A549 (cell line): Measurements from ENCODE around the gene PRSS2.

Experiments used
- RCOR1 ChIP-seq: fragments of 150-350 bp; IDR thresholded peaks from 2 replicates; pipeline ENCODE4 v1.6.1; 2014; ENCODE audit warnings: antibody characterized with exemption, low read length, low read depth
- TF ChIP-seq, protein P1 (sequence below): fragments of >200 bp; sonication (Bioruptor Twin); formaldehyde crosslinking; IDR thresholded peaks from 3 replicates; pipeline ENCODE4 v1.5.1; 2016
- TF ChIP-seq, protein P2 (sequence below): fragments of 450-650 bp; IDR thresholded peaks from 2 replicates; pipeline ENCODE4 v1.6.1; 2014; ENCODE audit warnings: antibody characterized with exemption

DNA sequence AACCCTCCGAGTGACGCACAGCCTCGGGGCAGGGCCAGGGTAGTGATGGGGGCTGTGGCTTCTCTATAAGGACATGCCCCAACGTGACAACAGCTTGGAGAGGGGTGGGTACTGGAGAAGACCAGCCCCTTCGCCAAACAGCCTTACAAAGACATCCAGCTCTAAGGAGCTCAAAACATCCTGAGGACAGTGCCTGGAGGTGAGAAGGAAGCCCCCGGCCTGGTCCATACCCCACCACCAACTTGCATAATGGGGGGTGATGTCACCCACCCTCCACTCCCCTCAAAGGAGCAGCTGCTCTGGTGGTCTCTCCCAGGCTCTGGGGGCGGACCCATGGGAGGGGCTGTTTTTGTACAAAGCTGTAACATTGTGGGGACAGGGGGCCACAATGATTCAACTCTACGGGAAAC lies 15.1 kb downstream of the PRSS2 start:
- TF ChIP-seq RCOR1: no peak
- TF ChIP-seq, protein P1, sequence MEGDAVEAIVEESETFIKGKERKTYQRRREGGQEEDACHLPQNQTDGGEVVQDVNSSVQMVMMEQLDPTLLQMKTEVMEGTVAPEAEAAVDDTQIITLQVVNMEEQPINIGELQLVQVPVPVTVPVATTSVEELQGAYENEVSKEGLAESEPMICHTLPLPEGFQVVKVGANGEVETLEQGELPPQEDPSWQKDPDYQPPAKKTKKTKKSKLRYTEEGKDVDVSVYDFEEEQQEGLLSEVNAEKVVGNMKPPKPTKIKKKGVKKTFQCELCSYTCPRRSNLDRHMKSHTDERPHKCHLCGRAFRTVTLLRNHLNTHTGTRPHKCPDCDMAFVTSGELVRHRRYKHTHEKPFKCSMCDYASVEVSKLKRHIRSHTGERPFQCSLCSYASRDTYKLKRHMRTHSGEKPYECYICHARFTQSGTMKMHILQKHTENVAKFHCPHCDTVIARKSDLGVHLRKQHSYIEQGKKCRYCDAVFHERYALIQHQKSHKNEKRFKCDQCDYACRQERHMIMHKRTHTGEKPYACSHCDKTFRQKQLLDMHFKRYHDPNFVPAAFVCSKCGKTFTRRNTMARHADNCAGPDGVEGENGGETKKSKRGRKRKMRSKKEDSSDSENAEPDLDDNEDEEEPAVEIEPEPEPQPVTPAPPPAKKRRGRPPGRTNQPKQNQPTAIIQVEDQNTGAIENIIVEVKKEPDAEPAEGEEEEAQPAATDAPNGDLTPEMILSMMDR: no peak
- TF ChIP-seq, protein P2, sequence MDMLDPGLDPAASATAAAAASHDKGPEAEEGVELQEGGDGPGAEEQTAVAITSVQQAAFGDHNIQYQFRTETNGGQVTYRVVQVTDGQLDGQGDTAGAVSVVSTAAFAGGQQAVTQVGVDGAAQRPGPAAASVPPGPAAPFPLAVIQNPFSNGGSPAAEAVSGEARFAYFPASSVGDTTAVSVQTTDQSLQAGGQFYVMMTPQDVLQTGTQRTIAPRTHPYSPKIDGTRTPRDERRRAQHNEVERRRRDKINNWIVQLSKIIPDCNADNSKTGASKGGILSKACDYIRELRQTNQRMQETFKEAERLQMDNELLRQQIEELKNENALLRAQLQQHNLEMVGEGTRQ: no peak
